22Rv1 (cell line): ENCODE results near the gene SH3RF3.

Experiments
- CTCF ChIP-seq: fragments of 450-650 bp; IDR thresholded peaks from 2 replicates; pipeline ENCODE4 v1.5.1; 2017; ENCODE audit warnings: mild to moderate bottlenecking
- ZFX ChIP-seq: fragments of 450-650 bp; IDR thresholded peaks from 2 replicates; pipeline ENCODE4 v1.6.1; 2017; ENCODE audit warnings: antibody characterized with exemption, borderline replicate concordance

- TF ChIP-seq CTCF (no peak), ZFX (no peak)
Measured at GRCh38 chr2:109446278-109447131, 317.5 kb downstream of the SH3RF3 start.
